Fibroblast of lung (primary cell): ENCODE measurements around the gene SLC22A7. TPM values are rescaled to one million over a fixed set of nuclear protein-coding genes. Genes with fewer than 3 reads are reported as not detected.
A peak's percentile ranks its signal among the peaks of the same experiment; 100 is the strongest.

Source experiments
- DNase-seq, 2 donors: peaks; one replicate each; pipeline versions ENCODE4 v3.0.0 to v3.0.0-alpha.2; 2010; ENCODE audit warnings: low read depth in 2 of 2
- H2AFZ ChIP-seq: 2 replicates; pipeline ENCODE4 v1.5.1; 2012; ENCODE audit warnings: low read length, control low read depth, inconsistent platforms
- H3K27ac ChIP-seq: 2 replicates; pipeline ENCODE4 v1.5.1; 2011; ENCODE audit warnings: low read length, control low read depth; ENCODE audit not compliant: insufficient read depth
- H3K27me3 ChIP-seq: 2 replicates; pipeline ENCODE4 v1.5.1; 2011; ENCODE audit warnings: mild to moderate bottlenecking, low read length; ENCODE audit not compliant: control insufficient read depth, insufficient read depth
- H3K36me3 ChIP-seq: 2 replicates; pipeline ENCODE4 v1.5.1; 2011; ENCODE audit warnings: low read length; ENCODE audit not compliant: control insufficient read depth, insufficient read depth
- H3K4me1 ChIP-seq: 2 replicates; pipeline ENCODE4 v1.5.1; 2011; ENCODE audit warnings: low read length; ENCODE audit not compliant: control insufficient read depth, insufficient read depth; ENCODE audit errors: extremely low read depth
- H3K4me2 ChIP-seq: 2 replicates; pipeline ENCODE4 v1.5.1; 2011; ENCODE audit warnings: low read length, control low read depth; ENCODE audit not compliant: insufficient read depth; ENCODE audit errors: extremely low read depth
- H3K4me3 ChIP-seq, 4 experiments: fragments of 200-600 bp in 1 of 4; sonication (generic) in 1 of 4; replicated peaks in 1 of 4; 2 replicates each; pipeline ENCODE4 v1.5.1; 2011 to 2016; ENCODE audit warnings: low read length in 4 of 4, low read depth in 3 of 4, mild to moderate bottlenecking in 3 of 4, control low read depth in 2 of 4, inconsistent platforms in 1 of 4, mixed read lengths in 1 of 4; ENCODE audit not compliant: insufficient read depth in 1 of 4; ENCODE audit errors: control extremely low read depth in 1 of 4
- H3K79me2 ChIP-seq: 2 replicates; pipeline ENCODE4 v1.5.1; 2012; ENCODE audit warnings: mild to moderate bottlenecking, low read length, inconsistent platforms; ENCODE audit not compliant: control insufficient read depth, insufficient read depth
- H3K9ac ChIP-seq: 2 replicates; pipeline ENCODE4 v1.5.1; 2011; ENCODE audit warnings: mild to moderate bottlenecking, low read length, control low read depth; ENCODE audit not compliant: insufficient read depth
- H3K9me3 ChIP-seq: 2 replicates; pipeline ENCODE4 v1.5.1; 2012; ENCODE audit warnings: low read depth, low read length; ENCODE audit not compliant: control insufficient read depth, insufficient read depth
- H4K20me1 ChIP-seq: 2 replicates; pipeline ENCODE4 v1.5.1; 2011; ENCODE audit warnings: low read length; ENCODE audit not compliant: control insufficient read depth, insufficient read depth; ENCODE audit errors: extremely low read depth
- EZH2 ChIP-seq: IDR thresholded peaks from 2 replicates; pipeline ENCODE4 v1.5.1; 2012; ENCODE audit warnings: low read length, control low read depth, mild to moderate bottlenecking; ENCODE audit errors: missing control alignments
- polyA plus RNA-seq, 2 donors: library from polyadenylated mRNA; depleted of rRNA in 1 of 2; stranded (reverse) in 1 of 2; unstranded in 1 of 2; fragments of >200 nt; gene quantifications; 2 replicates each; pipeline ENCODE4 v1.2.1, GENCODE V29; 2011 to 2012; ENCODE audit warnings: missing spikeins in 1 of 2
- total RNA-seq: library from RNA; depleted of rRNA; stranded (reverse); fragments of >200 nt; gene quantifications from 2 replicates; pipeline ENCODE4 v1.2.1, GENCODE V29; 2014
- TF ChIP-seq, protein P1 (sequence below), 2 donors: IDR thresholded peaks in 1 of 2; conservative IDR thresholded peaks in 1 of 2; 1 replicate in 1 of 2; 2 replicates in 1 of 2; pipeline ENCODE4 v1.5.1; 2011 to 2012; ENCODE audit warnings: low read length in 2 of 2, control low read depth in 1 of 2, inconsistent platforms in 1 of 2, low read depth in 1 of 2, mild to moderate bottlenecking in 1 of 2

Gene SLC22A7
- total and polyA plus RNA-seq, 2 donors (not counting 1 experiment from before 2014, with no cell fraction given): not detected

DNA sequence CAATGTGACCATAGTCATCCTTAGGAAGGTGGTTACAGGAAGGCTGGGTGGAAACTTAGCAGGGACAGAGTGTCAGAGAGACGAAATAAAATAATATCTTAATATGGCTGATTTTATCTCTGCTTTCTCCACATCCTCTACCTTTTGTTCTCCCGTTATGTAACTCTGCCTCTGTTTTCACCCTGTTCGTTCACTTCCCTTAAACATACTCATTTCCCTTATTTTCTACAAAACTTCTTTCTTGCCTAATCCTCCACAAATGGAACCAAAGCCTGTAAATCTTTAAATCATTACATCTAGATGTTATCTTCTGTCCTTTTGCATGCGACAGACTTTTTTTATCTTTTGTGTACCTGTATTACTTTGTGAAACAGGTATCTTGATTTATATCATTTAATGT, 33.8 kb downstream of the SLC22A7 start:
- no peak for DNase-seq
- H3K9me3 ChIP-seq: no peaks in the 10 kb centered on the region
- no peak overlapping the region for H2AFZ ChIP-seq
- H3K36me3 ChIP-seq: no peaks in the 10 kb centered on the region
- no peaks in the 10 kb centered on the region for H3K79me2 ChIP-seq
- no peak overlapping the region for H3K4me2 ChIP-seq
- no peak overlapping the region for H3K27ac ChIP-seq
- no peak overlapping the region for H3K4me3 ChIP-seq
- no peaks in the 10 kb centered on the region for H3K27me3 ChIP-seq
- no peak for TF ChIP-seq EZH2
- TF ChIP-seq, protein P1, sequence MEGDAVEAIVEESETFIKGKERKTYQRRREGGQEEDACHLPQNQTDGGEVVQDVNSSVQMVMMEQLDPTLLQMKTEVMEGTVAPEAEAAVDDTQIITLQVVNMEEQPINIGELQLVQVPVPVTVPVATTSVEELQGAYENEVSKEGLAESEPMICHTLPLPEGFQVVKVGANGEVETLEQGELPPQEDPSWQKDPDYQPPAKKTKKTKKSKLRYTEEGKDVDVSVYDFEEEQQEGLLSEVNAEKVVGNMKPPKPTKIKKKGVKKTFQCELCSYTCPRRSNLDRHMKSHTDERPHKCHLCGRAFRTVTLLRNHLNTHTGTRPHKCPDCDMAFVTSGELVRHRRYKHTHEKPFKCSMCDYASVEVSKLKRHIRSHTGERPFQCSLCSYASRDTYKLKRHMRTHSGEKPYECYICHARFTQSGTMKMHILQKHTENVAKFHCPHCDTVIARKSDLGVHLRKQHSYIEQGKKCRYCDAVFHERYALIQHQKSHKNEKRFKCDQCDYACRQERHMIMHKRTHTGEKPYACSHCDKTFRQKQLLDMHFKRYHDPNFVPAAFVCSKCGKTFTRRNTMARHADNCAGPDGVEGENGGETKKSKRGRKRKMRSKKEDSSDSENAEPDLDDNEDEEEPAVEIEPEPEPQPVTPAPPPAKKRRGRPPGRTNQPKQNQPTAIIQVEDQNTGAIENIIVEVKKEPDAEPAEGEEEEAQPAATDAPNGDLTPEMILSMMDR (conservative IDR thresholded peaks at IDR 0.05 in 1 of 2, IDR thresholded peaks at IDR 0.05 in 1 of 2; ENCODE audit: low read depth in 1 of 2, low read length in 2 of 2): no peak
- no peaks in the 10 kb centered on the region for H3K4me1 ChIP-seq
- no peaks in the 10 kb centered on the region for H4K20me1 ChIP-seq
- no peak overlapping the region for H3K9ac ChIP-seq

DNA sequence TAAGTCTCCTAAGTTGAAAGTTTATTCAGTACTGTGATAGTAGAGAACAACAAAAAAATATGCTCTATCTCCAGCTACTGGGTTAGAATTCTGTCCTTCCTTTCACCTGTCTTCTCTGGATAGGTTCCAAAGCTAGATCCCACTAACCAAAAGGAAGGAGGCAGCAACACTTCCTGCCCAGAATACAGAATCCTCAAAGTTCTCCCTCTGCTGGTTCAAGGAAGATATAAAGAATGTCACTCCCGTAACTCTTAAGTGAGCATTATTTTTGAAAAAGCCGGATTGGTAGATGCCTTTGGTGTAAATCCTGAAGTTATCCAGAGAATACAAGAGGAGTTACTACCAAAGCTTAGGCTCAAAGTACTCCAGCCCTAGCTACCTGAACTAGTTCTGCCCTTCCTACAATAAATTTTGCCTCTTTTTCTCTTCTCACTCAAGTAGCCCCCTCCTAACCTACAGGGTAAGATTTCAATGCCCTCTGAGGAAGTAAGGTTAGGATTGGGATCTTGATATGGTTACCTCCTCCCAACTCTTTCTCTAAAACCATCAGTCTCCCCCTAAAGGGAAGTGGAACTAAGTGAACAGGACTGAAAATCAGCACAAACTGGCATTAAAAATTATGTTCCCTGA, 36.5 kb downstream of the SLC22A7 start:
- Histone ChIP-seq H4K20me1 (no peaks in the 10 kb centered on the region), H3K4me2 (no peak overlapping the region), H3K79me2 (no peaks in the 10 kb centered on the region), H3K9ac (no peak overlapping the region), H3K36me3 (peaks cover 2% of the 10 kb centered on the region), H2AFZ (no peak overlapping the region), H3K27me3 (no peaks in the 10 kb centered on the region), H3K4me3 (no peak overlapping the region), H3K9me3 (no peaks in the 10 kb centered on the region), H3K4me1 (no peaks in the 10 kb centered on the region), H3K27ac (no peak overlapping the region)
- peak; percentile 62 to 70 for DNase-seq
- TF ChIP-seq, protein P1 (conservative IDR thresholded peaks at IDR 0.05 in 1 of 2, IDR thresholded peaks at IDR 0.05 in 1 of 2; ENCODE audit: low read depth in 1 of 2, low read length in 2 of 2): peak; percentile 60 to 65
- no peak for TF ChIP-seq EZH2

GRCh38 chr6:43335469-43335868, 37.4 kb downstream of the SLC22A7 start:
- no peak overlapping the region for H3K4me3 ChIP-seq
- H3K4me1 ChIP-seq: no peaks in the 10 kb centered on the region
- peaks cover 7% of the 10 kb centered on the region for H3K36me3 ChIP-seq
- H3K4me2 ChIP-seq: no peak overlapping the region
- H3K9ac ChIP-seq: no peak overlapping the region
- no peaks in the 10 kb centered on the region for H3K27me3 ChIP-seq
- H3K27ac ChIP-seq: no peak overlapping the region
- no peaks in the 10 kb centered on the region for H3K9me3 ChIP-seq
- DNase-seq: no peak
- no peaks in the 10 kb centered on the region for H4K20me1 ChIP-seq
- H2AFZ ChIP-seq: no peak overlapping the region
- no peak for TF ChIP-seq EZH2
- TF ChIP-seq, protein P1 (conservative IDR thresholded peaks at IDR 0.05 in 1 of 2, IDR thresholded peaks at IDR 0.05 in 1 of 2; ENCODE audit: low read depth in 1 of 2, low read length in 2 of 2): no peak
- no peaks in the 10 kb centered on the region for H3K79me2 ChIP-seq
